Body of pancreas (tissue), 4 donors: Measurements from ENCODE around the gene ILF2. TPM values are rescaled to one million over a fixed set of nuclear protein-coding genes. Genes with fewer than 3 reads are reported as not detected.

ENCODE experiments used
- ATAC-seq: fragments of 150-250 bp; one replicate; pipeline ENCODE4 v1.9.1; 2016
- DNase-seq, 4 donors: peaks; one replicate each; pipeline ENCODE4 v3.0.0-alpha.2; 2019
- H3K27ac ChIP-seq, 4 donors: fragments of 200-600 bp; sonication (generic); 1 replicate in 3 of 4; 2 replicates in 1 of 4; pipeline versions ENCODE4 v1.5.1 to v1.6.1; 2016 to 2019; ENCODE audit warnings: mild to moderate bottlenecking in 1 of 4, mixed read lengths in 1 of 4, moderate library complexity in 1 of 4
- H3K27me3 ChIP-seq, 2 donors: fragments of 200-600 bp; sonication (generic); one replicate each; pipeline ENCODE4 v1.6.0; 2016; ENCODE audit warnings: mild to moderate bottlenecking in 1 of 2
- H3K36me3 ChIP-seq, 2 donors: fragments of 200-600 bp; sonication (generic); replicated peaks in 1 of 2; 2 replicates each; pipeline ENCODE4 v1.5.1; 2016; ENCODE audit warnings: low read depth in 2 of 2; ENCODE audit not compliant: insufficient read depth in 1 of 2
- H3K4me1 ChIP-seq: fragments of 200-600 bp; sonication (generic); one replicate; pipeline ENCODE4 v1.6.0; 2016
- H3K4me3 ChIP-seq, 2 donors: fragments of 200-600 bp; sonication (generic); 1 replicate in 1 of 2; 2 replicates in 1 of 2; pipeline ENCODE4 v1.5.1; 2016 to 2019
- H3K9me3 ChIP-seq, 3 donors: fragments of 200-600 bp; sonication (generic); 1 replicate in 2 of 3; 2 replicates in 1 of 3; pipeline ENCODE4 v1.5.1; 2016
- POLR2A ChIP-seq, 3 donors: fragments of 450-650 bp; IDR thresholded peaks; one replicate each; pipeline ENCODE4 v1.6.1; 2016; ENCODE audit warnings: antibody characterized with exemption in 3 of 3, mild to moderate bottlenecking in 2 of 3
- WGBS, 2 donors: methylation state at CpG; one replicate each; pipeline ENCODE4 v1.1.5; 2017; 5-methylcytosine and 5-hydroxymethylcytosine counted together
- intact Hi-C: fragments of 100-400 bp; cut with DNase I; formaldehyde crosslinking; loops from one replicate; pipeline ENCODE4 v1.15.1; 2023
- total RNA-seq, 2 donors: library from RNA; depleted of rRNA; stranded (reverse); fragments of >200 nt; gene quantifications; one replicate each; pipeline ENCODE4 v1.1.0, GENCODE V29; 2016
- TF ChIP-seq, protein P1 (sequence below), 7 experiments: fragments of 450-650 bp in 4 of 7; fragments of 200-600 bp in 3 of 7; sonication (generic) in 3 of 7; IDR thresholded peaks; one replicate each; pipeline ENCODE4 v1.5.1; 2016 to 2019; ENCODE audit warnings: antibody characterized with exemption in 7 of 7

The ILF2 gene
- total RNA-seq, 2 donors from 2014 or later = 57.7 to 59.1 TPM

- Histone ChIP-seq H3K36me3 (no peaks in the 10 kb centered on the region), H3K9me3 (no peaks in the 10 kb centered on the region), H3K4me3 (no peak overlapping the region), H3K4me1 (peaks cover 36% of the 10 kb centered on the region), H3K27ac (peak overlapping the region in 1 of 4 donors; percentile 34), H3K27me3 (no peaks in the 10 kb centered on the region)
- DNase-seq = no peak
- TF ChIP-seq POLR2A (IDR thresholded peaks at IDR 0.05) = no peak
- TF ChIP-seq, protein P1, sequence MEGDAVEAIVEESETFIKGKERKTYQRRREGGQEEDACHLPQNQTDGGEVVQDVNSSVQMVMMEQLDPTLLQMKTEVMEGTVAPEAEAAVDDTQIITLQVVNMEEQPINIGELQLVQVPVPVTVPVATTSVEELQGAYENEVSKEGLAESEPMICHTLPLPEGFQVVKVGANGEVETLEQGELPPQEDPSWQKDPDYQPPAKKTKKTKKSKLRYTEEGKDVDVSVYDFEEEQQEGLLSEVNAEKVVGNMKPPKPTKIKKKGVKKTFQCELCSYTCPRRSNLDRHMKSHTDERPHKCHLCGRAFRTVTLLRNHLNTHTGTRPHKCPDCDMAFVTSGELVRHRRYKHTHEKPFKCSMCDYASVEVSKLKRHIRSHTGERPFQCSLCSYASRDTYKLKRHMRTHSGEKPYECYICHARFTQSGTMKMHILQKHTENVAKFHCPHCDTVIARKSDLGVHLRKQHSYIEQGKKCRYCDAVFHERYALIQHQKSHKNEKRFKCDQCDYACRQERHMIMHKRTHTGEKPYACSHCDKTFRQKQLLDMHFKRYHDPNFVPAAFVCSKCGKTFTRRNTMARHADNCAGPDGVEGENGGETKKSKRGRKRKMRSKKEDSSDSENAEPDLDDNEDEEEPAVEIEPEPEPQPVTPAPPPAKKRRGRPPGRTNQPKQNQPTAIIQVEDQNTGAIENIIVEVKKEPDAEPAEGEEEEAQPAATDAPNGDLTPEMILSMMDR (IDR thresholded peaks at IDR 0.05) = no peak
- no peak for ATAC-seq
- intact Hi-C loops = no loop called here
- WGBS, 2 donors = 67 to 71% methylated on average over 3 of the region's 3 CpGs
Observed at GRCh38 chr1:153655333-153655732, 15.5 kb downstream of the ILF2 start.

DNA sequence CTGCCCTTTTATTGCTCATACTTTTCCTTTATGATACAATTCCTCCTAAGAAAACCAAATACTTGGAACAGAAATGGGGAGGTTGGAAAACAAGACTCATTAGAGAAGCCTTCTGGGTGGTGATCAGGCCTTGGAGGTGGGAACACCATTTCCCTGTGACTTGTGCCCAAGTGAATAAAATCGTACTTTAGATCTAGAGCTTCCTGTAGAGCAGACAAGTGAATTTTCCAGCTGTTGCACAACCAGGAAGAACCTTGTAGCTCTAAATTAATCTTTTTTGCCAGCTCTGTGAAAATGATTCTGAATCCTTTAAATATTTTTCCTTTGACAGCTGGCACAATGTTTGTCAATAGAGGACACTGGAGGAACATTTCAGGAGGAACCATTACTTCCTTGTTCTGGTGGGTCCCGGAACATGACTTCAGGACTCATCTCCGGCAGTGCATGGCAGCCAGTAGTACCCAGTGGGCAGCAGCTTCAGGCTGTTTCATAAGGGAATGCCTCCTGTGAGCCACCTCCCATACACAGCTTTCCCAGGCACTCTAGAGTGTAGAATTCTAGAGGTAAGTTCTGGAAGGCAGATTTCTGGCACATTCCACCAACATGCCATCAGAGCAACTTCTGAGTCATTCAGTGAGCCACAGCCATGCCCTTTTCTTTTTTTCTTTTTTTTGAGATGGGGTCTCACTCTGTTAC is 17.8 kb downstream of the ILF2 start:
- WGBS, 2 donors = 20 to 39% methylated on average over 2 to 3 of the region's 3 CpGs
- Histone ChIP-seq H3K4me1 (peaks cover 44% of the 10 kb centered on the region), H3K4me3 (no peak overlapping the region), H3K36me3 (no peaks in the 10 kb centered on the region), H3K27ac (peak overlapping the region; percentile 75 to 92 (median 83)), H3K27me3 (no peaks in the 10 kb centered on the region), H3K9me3 (no peaks in the 10 kb centered on the region)
- intact Hi-C loops = no loop called here
- peak in 3 of 4 donors; percentile 33 to 70 (median 63) for DNase-seq
- ATAC-seq = peak; percentile 49
- TF ChIP-seq POLR2A (IDR thresholded peaks at IDR 0.05) = peak in 1 of 3 donors; percentile 20
- TF ChIP-seq, protein P1 (IDR thresholded peaks at IDR 0.05) = no peak

DNA sequence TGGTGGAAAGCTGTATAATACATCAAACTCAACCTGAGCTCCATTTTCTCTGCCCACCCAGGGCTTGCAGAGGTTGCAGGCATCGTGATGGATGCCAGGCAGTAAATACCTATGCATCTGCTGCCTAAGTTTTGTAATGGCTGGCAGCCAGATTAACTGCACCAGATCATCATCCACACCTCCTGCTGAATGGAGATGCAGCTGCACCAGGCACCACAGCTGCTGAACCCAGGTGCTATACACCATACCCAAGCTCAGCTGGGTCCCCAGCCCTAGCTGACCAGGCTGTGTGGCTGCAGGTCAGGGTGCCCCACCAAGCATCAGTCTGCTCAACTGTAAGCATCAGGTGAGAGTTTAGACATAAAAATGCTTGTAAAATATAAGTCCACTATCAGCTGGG is 19.0 kb downstream of the ILF2 start:
- WGBS, 2 donors = 89 to 100% methylated on average over 1 of the region's 1 CpG
- intact Hi-C loops = no loop called here
- Histone ChIP-seq H3K36me3 (no peaks in the 10 kb centered on the region), H3K9me3 (no peaks in the 10 kb centered on the region), H3K4me1 (peaks cover 53% of the 10 kb centered on the region), H3K27me3 (no peaks in the 10 kb centered on the region), H3K27ac (peak overlapping the region in 2 of 4 donors; percentile 14 to 92), H3K4me3 (no peak overlapping the region)
- ATAC-seq (no peak), DNase-seq (no peak)
- no peak for TF ChIP-seq POLR2A (IDR thresholded peaks at IDR 0.05)
- TF ChIP-seq, protein P1 (IDR thresholded peaks at IDR 0.05) = no peak

DNA sequence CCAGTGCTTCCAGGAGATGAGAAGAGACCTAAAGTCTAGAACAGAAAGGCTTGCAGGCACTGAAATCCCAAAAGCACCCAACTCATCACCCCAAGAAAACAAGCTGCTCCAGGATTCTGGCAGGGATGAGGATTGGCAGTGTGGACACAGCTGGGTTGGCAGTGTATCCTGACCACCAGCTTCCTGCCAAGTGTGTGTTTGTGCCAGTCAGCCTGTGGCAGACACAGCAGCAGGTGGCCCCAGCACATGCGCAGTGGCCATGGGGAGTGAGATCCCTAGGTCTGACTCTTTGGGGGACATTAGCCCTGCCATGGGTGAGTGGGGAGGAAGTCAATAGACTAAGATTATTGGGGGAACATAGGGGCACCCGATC is 20.9 kb downstream of the ILF2 start:
- peak; percentile 93 for ATAC-seq
- intact Hi-C loops = no loop called here
- TF ChIP-seq, protein P1 (IDR thresholded peaks at IDR 0.05) = no peak
- no peak for TF ChIP-seq POLR2A (IDR thresholded peaks at IDR 0.05)
- H3K4me1 ChIP-seq = peaks cover 59% of the 10 kb centered on the region
- no peaks in the 10 kb centered on the region for H3K27me3 ChIP-seq
- 26 to 42% methylated on average over 2 of the region's 2 CpGs for WGBS, 2 donors
- peaks cover 9 to 11% of the 10 kb centered on the region in 2 donors for H3K36me3 ChIP-seq
- DNase-seq = peak; percentile 92 to 97 (median 96)
- no peak overlapping the region for H3K4me3 ChIP-seq
- no peaks in the 10 kb centered on the region for H3K9me3 ChIP-seq
- H3K27ac ChIP-seq = peak overlapping the region; percentile 75 to 83 (median 80)
